Measurements from ENCODE around the gene SWT1. TPM values are rescaled to one million over a fixed set of nuclear protein-coding genes. Genes with fewer than 3 reads are reported as not detected.
A peak's percentile ranks its signal among the peaks of the same experiment; 100 is the strongest.

Gene SWT1
- total and polyA plus RNA-seq, 9 of the 15 experiments (the other 6 are each of a cell fraction or from before 2014, with no cell fraction given), result 1.5 to 3.4 (median 2.3) TPM

DNA sequence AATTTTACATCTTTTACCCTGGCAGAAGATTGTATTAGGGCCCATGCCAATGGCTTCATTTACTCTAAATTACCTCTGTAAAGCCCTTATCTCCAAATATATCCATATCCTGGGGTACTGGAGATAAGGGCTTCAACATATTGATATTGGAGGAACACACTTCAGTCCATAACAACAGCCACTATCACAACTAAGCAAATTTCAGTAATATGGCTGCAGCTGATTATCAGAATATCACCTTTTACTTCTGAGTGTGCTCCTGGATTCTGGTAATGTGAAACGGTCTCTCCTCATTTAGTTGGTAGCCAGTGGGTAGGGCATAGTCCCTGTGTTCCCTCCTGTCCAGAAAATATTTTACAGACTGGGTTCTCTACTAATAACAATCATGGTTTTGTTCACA is 106.8 kb downstream of the SWT1 start (continued):
- TF ChIP-seq, protein P1, sequence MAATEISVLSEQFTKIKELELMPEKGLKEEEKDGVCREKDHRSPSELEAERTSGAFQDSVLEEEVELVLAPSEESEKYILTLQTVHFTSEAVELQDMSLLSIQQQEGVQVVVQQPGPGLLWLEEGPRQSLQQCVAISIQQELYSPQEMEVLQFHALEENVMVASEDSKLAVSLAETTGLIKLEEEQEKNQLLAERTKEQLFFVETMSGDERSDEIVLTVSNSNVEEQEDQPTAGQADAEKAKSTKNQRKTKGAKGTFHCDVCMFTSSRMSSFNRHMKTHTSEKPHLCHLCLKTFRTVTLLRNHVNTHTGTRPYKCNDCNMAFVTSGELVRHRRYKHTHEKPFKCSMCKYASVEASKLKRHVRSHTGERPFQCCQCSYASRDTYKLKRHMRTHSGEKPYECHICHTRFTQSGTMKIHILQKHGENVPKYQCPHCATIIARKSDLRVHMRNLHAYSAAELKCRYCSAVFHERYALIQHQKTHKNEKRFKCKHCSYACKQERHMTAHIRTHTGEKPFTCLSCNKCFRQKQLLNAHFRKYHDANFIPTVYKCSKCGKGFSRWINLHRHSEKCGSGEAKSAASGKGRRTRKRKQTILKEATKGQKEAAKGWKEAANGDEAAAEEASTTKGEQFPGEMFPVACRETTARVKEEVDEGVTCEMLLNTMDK (IDR thresholded peaks at IDR 0.05; ENCODE audit: borderline replicate concordance, insufficient read depth, low read depth, low read length, poor library complexity, severe bottlenecking), result no peak
- TF ChIP-seq JUND (IDR thresholded peaks at IDR 0.05; ENCODE audit: borderline replicate concordance, low read depth, low read length) (no peak), JUND (tag; IDR thresholded peaks at IDR 0.05; ENCODE audit: borderline replicate concordance, low read depth, low read length) (0 out of 3 replicates have a peak, but pooled peaks have one; percentile 27)

DNA sequence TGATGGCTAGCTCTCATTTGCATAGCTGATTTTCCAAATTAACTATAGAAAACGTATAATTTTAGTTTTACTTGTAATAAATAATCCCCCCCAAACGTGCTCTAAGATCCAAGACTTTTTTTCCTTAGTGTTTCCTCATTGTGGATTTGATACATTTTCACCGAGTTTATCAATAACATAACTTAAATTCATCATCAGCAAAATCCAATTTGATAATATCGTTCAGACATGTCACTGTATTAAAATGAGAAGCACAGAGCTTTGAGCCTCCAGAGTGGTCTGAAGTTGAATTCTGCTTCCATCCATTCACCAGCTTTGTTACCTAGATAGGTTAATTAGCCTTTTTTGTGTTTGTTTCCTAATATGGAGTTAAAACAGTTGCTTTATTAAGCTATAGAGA is 108.3 kb downstream of the SWT1 start:
- no peaks in the 10 kb centered on the region for H3K9me1 ChIP-seq (ENCODE audit: control insufficient read depth, insufficient read depth, low read length)
- ATAC-seq (no peak), FAIRE-seq (no peak), DNase-seq (ENCODE audit: extremely low read depth in 1 of 4, low spot score in 3 of 4) (no peak)
- BruUV-seq (replicated peaks), result no TSS peak
- H3K79me2 ChIP-seq (ENCODE audit: control insufficient read depth, insufficient read depth, low read length), result no peaks in the 10 kb centered on the region
- H3K4me2 ChIP-seq (ENCODE audit: insufficient read depth, low read length), result no peak overlapping the region
- H3K4me3 ChIP-seq, result no peak overlapping the region
- ChIA-PET POLR2A (interaction anchor here (1.4 kb wide), 1 partner anchor 20 kb away, joined by 7 read pairs; no protein-coding TSS in a partner anchor), CTCF (ENCODE audit: low intra/inter-chr PET ratio) (no interaction called here)
- no peak overlapping the region; the same call in 2 of the 3 replicates for H3K27ac ChIP-seq (ENCODE audit: extremely low read depth, low read depth, low read length)
- WGBS (ENCODE audit: insufficient coverage, low coverage, missing lambda C conversion rate), result 76% methylated on average over 4 of the region's 4 CpGs
- H3K9ac ChIP-seq (ENCODE audit: insufficient read depth in 1 of 2, low read depth in 2 of 2, low read length in 2 of 2), result no peak overlapping the region
- TF ChIP-seq C11orf30 (IDR thresholded peaks at IDR 0.05; ENCODE audit: low read depth), result peak; percentile 61
- peak; percentile 88 for TF ChIP-seq ZNF316 (IDR thresholded peaks at IDR 0.05)
- TF ChIP-seq, protein P2, sequence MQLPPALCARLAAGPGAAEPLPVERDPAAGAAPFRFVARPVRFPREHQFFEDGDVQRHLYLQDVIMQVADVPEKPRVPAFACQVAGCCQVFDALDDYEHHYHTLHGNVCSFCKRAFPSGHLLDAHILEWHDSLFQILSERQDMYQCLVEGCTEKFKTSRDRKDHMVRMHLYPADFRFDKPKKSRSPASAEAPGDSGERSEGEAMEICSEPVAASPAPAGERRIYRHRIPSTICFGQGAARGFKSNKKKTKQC (CRISPR knock-in tag; IDR thresholded peaks at IDR 0.05), result no peak
- H3K9me3 ChIP-seq (replicated peaks; ENCODE audit: control insufficient read depth, insufficient read depth, low read depth, low read length), result peaks cover 5% of the 10 kb centered on the region; the same call in 1 of the 2 replicates
- no peaks in the 10 kb centered on the region for H4K20me1 ChIP-seq (replicated peaks; ENCODE audit: control insufficient read depth, insufficient read depth, low read length)
- peak overlapping the region; percentile 18; the same call in 1 of the 2 replicates for H2AFZ ChIP-seq (ENCODE audit: low read depth, low read length)
- H3K27me3 ChIP-seq (ENCODE audit: control insufficient read depth in 2 of 2, insufficient read depth in 2 of 2, low read length in 2 of 2), result no peaks in the 10 kb centered on the region
- H3K4me1 ChIP-seq (replicated peaks in 1 of 2; ENCODE audit: control insufficient read depth in 2 of 2, insufficient read depth in 2 of 2, low read length in 2 of 2), result peaks cover 2 to 22% of the 10 kb centered on the region in 2 experiments; a peak in 4 of 5 replicates
- intact Hi-C loops (cut with micrococcal nuclease), result no loop called here
- no peaks in the 10 kb centered on the region for H3K36me3 ChIP-seq (ENCODE audit: control insufficient read depth, insufficient read depth, low read length)
- in situ Hi-C loops (cut with MboI), result no loop called here
